GM19455 (cell line): Measurements from ENCODE around the gene DVL1.

ENCODE experiments used
- ATAC-seq: cut with Tn5 transposase; IDR thresholded peaks from one replicate; pipeline ENCODE4 v1.9.1; 2021; ENCODE audit not compliant: unreplicated experiment

The DVL1 gene

GRCh38 chr1:1342061-1342562, 7.1 kb downstream of the DVL1 start:
- no peak for ATAC-seq

GRCh38 chr1:1341549-1342021, 7.6 kb downstream of the DVL1 start:
- no peak for ATAC-seq

GRCh38 chr1:1340791-1341548, 8.2 kb downstream of the DVL1 start:
- no peak for ATAC-seq

- no peak for ATAC-seq
Observed at GRCh38 chr1:1340185-1340584, 9.0 kb downstream of the DVL1 start.

- ATAC-seq, result no peak
Observed at GRCh38 chr1:1338278-1338677, 10.9 kb downstream of the DVL1 start.

- ATAC-seq, result no peak
Observed at GRCh38 chr1:1337793-1338147, 11.4 kb downstream of the DVL1 start.

GRCh38 chr1:1336931-1337792, 12.1 kb downstream of the DVL1 start:
- no peak for ATAC-seq

DNA sequence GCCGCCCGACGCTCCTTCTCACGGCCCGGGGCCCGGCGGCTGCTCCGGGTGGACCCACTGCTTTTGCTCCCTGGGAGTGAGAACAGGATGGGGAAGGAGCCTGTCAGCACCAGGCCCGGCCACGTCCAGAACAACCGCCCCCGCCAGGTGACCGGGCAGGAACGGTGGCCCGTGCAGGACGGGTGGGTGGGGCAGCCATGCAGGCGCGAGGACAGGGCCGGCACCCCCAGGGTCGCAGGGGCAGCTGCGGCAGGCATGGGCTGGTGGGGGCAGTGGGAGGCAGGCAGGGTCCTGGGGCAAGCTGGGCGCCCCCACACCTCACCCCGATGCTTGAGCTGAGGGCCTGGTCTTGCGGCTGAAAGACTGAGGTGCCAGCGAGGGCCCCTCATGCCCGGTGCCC, 12.8 kb downstream of the DVL1 start:
- ATAC-seq, result no peak

DNA sequence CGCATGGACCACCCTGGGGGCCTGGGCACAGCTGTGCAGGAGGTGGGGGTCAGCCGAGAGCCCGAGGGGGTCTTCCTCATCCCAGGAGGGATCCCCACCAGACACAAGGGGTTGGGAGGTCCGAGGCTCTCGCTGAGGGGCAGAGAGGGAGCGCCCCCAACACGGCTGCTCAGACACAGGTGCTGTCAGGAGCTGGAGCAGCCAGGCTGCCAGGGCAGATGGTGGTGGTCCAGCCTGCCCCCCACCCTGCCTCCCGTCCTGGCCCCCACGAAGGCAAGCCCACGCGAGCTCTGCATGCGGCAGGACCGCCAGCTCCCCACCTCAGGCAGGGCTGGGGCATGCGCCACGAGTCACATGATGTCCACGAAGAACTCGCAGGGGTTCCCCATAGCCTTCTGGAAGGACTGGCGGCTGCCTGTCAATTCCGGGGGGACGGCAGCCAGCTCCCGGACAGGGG, 13.4 kb downstream of the DVL1 start:
- no peak for ATAC-seq

DNA sequence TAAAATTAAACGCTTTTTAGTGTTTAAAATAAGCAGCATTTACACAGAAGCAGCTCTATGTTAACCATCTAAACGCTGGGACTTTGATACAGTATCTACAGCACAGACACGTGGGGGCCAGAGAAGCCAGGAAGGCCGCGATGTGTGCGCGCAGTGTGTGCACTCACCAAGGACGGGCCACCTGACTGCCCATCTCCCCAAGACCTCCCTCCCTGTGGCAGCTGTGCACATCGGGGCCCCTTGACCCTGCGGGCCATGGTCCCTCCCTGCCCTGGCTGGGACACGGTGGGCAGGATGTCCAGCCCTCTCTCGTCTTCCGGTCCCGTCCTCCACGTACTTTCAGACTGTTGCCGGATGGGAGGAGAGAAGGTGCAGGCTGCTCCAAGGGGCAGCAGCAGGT, 13.9 kb downstream of the DVL1 start:
- no peak for ATAC-seq

GRCh38 chr1:1334835-1335234, 14.4 kb downstream of the DVL1 start:
- no peak for ATAC-seq

DNA sequence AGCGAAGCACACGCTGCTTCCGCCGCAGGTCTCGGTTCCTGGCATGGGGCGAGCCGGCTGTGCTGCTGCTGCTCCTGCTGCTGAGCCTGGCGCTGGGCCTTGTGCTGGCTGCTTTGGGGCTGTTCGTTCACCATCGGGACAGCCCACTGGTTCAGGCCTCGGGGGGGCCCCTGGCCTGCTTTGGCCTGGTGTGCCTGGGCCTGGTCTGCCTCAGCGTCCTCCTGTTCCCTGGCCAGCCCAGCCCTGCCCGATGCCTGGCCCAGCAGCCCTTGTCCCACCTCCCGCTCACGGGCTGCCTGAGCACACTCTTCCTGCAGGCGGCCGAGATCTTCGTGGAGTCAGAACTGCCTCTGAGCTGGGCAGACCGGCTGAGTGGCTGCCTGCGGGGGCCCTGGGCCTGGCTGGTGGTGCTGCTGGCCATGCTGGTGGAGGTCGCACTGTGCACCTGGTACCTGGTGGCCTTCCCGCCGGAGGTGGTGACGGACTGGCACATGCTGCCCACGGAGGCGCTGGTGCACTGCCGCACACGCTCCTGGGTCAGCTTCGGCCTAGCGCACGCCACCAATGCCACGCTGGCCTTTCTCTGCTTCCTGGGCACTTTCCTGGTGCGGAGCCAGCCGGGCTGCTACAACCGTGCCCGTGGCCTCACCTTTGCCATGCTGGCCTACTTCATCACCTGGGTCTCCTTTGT, 15.5 kb downstream of the DVL1 start:
- ATAC-seq, result no peak

- no peak for ATAC-seq
Observed at GRCh38 chr1:1332774-1333480, 16.3 kb downstream of the DVL1 start.

GRCh38 chr1:1332031-1332755, 17.0 kb downstream of the DVL1 start:
- ATAC-seq, result no peak

DNA sequence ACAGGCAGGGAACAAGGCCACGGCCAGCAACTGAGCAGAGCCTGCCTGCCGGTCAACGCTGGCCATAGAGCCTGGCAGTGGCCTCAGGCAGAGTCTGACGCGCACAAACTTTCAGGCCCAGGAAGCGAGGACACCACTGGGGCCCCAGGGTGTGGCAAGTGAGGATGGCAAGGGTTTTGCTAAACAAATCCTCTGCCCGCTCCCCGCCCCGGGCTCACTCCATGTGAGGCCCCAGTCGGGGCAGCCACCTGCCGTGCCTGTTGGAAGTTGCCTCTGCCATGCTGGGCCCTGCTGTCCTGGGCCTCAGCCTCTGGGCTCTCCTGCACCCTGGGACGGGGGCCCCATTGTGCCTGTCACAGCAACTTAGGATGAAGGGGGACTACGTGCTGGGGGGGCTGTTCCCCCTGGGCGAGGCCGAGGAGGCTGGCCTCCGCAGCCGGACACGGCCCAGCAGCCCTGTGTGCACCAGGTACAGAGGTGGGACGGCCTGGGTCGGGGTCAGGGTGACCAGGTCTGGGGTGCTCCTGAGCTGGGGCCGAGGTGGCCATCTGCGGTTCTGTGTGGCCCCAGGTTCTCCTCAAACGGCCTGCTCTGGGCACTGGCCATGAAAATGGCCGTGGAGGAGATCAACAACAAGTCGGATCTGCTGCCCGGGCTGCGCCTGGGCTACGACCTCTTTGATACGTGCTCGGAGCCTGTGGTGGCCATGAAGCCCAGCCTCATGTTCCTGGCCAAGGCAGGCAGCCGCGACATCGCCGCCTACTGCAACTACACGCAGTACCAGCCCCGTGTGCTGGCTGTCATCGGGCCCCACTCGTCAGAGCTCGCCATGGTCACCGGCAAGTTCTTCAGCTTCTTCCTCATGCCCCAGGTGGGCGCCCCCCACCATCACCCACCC, 17.9 kb downstream of the DVL1 start, which contains the start of gene TAS1R3:
Gene TAS1R3 (plus strand): TSS at position 213 of the 898 bp plus-strand sequence. CDS start 66 bp downstream, at position 279.
- ATAC-seq, result no peak

DNA sequence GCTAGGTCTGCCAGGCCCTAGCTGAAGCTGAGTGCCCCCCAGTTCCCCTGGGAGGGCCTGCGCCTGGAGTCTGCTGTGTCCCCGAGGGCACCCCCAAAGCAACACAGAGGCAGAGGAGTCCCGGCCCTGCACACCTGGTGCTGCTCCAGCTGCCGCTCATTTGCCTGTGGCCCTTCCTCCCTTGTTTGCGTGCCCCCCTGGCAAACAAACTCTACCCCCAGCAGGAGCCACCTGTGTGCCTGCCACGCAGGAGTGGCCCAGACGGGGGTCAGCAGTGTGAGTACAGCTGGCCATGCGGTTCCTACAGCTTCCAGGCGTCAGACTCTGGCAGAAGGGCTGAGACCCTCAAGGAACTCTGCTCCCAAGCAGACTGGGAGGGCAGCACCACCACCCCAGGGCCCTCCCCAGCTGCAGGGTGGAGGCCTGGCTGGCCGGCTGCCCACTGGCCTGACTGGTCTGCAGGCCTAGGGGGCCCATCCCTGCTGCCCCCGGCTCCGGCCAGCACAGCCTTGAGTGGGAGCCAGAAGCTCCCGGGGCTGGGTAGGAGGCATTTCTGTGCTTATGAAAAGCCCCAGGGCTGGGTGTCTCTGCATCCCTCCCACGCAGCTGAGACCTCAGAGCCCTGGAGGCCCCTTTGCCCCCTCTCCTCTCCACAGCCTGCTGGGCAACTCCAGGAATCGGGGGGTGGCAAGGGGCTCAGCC, 18.7 kb downstream of the DVL1 start:
- ATAC-seq, result no peak

GRCh38 chr1:1329304-1330210, 19.7 kb downstream of the DVL1 start:
- no peak for ATAC-seq
